Skeletal muscle cell (primary cell): ENCODE results near the gene CKB.
"Not testable (repeated sequence)": the region's sequence is repeated elsewhere in the genome, so short reads cannot be mapped to it uniquely, and the experiment has no call there.

Source experiments
- DNase-seq: peaks from one replicate; pipeline ENCODE4 v3.0.0-alpha.2; 2010; ENCODE audit warnings: low read depth
- H3K4me3 ChIP-seq: 2 replicates; pipeline ENCODE4 v1.5.1; 2011; ENCODE audit warnings: low read depth, mild to moderate bottlenecking, control low read depth, low read length, moderate library complexity

Gene CKB

DNA sequence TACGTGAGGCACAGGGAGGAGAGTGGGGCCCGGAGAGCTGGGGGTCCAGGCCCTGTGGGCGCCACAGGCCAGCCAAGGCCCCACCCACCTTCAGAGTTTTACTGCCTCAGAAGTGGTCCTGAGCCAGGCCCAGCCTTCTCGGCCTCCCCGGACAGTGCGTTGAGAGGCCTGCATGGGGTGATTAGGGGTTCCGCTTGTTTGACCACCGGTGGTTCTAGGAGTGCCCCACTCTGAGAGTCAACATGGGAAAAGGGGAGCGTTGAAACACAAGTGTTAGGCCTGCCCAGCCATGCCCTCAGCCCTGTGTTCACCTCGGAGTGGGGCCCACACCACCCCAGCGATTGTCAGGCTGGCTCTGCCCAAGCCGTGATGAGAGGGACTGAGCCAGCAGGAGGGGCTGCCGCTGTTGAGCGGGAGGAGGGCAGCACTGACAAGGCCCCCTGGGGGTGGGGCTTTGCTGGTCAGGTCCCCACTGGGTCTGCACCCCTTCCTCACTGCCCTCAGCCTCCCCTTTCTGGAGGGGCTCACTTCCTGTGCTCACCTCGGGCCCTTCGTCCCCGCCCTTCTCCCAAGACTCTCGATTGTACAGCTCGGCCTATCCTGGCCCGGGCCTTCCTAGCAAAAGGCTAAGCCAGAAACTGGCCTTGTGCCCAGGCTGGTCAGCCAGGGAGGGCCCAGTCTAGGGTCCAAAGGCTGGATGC lies 4.8 kb downstream of the CKB start:
- no peak overlapping the region for H3K4me3 ChIP-seq
- no peak for DNase-seq

DNA sequence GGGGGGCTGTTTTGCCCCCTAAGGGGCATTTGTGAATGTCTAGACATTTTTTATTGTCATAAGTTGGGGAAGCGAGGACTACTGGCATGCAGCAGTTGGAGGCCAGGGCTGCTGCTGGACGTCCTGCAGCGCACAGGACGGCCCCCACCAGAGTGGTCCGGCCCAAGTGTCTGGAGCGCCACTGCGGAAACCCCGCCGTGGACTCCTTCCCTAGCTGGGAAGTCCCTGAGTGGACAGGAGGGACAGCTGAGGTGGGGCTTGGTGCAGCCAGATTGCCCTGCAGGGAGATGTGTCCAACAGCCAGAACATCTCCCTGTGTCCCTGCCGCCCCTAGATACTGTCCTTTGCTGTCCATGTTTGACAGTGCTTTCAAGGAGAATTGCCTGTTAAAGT lies 5.5 kb downstream of the CKB start:
- DNase-seq, result no peak
- H3K4me3 ChIP-seq, result no peak overlapping the region

DNA sequence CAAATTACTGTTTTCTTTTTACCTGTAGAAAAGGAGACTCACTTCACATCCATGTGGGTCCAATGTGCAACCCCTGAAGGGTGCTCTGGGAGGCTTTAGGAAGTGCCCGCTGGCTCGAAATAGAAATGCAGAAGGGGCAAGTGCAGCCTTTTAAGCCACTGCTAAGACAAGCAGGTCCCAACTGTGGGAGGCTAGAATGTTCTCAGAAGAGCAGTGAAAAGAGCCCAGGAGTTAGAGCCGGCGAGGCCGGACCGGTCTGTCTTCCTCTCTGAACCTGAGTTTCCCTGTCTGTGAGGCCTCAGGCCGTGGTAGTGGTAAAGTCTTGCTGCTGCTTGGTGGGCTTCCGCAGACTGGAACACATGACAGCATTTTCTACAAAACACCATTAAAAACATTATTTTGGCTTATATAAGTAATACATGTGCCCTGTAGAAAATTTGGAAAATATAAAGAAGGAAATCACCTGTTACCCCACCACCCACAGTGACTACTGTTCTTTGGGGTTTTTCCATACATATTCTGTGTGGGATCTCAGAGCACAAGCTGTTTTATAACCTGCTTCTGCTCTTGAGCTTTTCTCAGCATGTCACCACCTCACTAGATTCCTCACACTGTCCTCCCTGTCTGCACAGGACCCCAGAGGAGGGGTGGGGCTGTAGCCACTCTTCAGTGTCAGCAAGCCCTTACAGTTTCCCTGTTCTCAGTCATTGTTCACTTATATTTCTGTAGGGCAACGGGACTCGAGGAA lies 6.0 kb downstream of the CKB start:
- no peak overlapping the region for H3K4me3 ChIP-seq
- DNase-seq, result no peak

DNA sequence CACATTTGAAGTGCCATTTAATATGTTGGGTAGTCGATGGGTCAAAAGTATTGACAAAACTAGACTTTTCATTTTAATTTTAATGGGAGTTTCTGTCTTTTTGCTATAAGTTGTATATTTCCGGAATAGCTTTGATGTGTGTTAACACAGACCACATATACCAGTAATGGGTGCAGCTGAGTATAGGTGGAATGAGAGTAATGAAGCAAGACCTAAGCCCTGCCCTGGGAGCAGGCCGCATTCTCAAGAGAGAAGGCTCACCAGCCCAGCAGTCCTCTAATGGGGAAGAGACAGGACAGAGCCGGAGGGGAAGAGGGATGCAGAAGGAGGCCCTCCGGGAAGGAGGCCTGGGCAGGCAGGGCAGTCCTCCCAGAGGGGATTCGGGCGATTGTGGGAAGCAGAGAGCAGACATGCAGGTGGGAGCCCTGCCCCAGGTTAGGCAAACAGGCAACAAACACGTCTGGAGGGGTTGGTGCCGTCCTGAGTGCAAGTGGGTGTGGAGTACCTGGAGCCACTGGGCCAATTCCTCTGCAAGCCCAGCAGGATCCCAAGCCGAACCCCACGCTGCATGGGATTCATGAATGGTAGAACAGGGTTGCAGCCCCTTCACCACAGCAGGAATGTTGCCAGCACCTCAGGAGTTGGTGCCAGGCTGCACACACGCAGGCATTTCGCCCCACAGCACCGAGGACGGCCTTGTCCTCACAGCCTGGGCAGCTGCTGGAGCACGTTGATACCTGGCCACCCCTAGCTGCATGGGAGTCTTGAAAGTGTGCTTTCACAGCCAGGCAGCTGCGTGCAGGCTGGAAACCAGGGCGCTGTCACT lies 7.8 kb downstream of the CKB start:
- H3K4me3 ChIP-seq, result no peak overlapping the region

DNA sequence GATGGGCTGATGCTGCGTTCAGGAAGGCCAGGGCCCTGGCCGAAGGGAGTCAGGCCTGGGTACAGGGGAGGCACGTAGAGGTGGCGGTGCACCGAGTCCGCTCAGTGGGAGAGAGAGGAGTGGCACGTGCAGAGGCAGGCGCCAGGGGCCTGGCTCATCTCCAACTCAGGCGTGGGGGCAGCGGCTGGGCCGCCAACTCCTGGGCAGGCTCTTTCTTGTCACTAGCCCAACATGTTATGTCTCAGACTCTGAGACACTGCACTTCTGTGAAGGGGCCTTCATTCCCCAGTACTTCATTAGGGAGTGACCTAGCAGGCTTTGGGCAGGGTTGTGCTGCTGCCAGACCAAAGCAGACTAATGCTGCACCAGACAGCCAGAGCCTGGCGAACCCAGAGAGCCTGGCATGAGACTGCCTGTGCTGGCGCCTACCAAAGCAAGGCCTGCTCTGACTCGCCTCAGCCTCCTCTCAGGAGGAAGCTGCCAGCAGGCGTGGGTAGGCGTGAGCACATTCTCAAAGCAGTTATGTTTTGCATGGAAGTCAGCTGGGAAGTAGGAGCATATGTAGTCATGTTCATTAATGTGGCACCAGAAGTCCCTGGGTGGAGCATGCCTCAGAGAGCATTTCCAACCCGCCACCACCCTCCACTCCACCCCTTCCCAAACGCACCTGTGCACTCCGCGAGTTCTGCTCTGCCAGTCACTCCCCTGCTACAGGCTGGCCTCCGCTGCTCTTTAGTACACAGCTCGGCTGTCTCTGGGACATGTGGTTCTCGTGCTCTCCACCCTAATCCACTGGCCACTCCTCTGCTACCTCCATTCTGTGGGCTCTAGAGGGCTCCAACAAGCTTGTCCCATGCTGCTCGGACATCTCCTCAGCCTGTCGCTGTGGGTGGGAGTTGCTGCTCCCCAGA lies 9.7 kb downstream of the CKB start:
- no peak overlapping the region for H3K4me3 ChIP-seq
- peak; percentile 50 for DNase-seq

More for the DNA sequence above, 7.8 kb downstream of the CKB start:
- no peak for DNase-seq

DNA sequence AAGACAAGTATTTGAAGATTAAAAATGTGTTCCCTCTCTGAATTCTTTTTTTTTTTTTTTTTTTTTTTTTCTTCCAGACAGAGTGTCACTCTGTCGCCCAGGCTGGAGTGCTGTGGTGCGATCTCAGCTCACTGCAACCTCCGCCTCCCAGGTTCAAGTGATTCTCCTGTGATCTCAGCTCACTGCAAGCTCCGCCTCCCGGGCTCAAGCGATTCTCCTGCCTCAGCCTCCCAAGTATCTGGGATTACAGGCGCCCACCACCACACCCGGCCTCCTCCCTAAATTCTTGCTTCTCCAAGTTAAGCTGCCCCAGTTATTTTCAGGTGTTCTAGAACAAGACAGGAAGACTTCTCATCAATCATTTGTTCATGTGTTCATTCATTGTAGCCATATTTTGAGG lies 10.4 kb downstream of the CKB start:
- not testable (repeated sequence) for H3K4me3 ChIP-seq, DNase-seq

DNA sequence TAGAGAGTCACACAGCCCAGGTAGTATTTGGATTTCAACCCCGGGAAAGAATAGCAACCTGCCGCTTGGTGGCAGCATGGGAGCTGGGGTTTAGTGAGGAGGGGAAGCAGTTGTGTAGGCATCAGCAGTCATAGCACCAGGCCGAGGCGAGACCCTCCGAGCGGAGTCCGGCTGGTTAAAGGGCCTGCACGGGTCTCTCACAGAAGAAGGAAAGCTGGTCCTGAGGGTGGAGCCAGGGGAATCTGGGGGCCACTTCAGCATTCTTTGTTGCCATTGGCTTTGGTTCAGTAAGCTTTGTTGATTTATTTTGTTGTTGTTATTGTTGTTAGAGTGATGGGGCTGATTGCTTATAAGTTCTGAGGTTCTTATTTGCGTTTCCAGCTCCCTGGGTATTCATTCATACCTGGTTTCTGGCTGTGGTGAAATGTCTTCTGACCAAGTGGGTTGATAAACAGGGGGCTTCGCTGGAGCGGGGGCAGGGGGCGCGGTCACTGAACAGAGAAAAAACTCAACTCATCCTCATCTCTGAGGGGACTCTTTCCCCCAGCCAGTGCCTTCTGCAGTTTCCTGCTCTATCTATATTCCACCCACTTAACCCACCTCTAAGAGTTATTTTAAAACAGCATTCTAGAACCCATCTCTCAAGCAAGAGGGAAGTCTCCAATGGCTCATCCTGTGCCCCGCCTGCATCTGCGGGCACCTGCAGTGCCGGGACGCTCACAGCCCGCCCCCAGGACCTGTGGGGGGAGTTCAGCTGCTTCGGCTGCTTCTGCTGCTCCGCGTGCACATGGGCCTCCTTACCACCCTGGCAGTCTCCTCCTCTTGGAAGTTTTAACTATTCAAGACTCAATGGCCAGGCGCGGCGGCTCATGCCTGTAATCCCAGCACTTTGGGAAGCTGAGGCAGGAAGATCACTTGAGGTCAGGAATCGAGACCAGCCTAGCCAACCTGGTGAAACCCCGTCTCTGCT lies 11.6 kb downstream of the CKB start:
- H3K4me3 ChIP-seq, result no peak overlapping the region
- DNase-seq, result no peak

DNA sequence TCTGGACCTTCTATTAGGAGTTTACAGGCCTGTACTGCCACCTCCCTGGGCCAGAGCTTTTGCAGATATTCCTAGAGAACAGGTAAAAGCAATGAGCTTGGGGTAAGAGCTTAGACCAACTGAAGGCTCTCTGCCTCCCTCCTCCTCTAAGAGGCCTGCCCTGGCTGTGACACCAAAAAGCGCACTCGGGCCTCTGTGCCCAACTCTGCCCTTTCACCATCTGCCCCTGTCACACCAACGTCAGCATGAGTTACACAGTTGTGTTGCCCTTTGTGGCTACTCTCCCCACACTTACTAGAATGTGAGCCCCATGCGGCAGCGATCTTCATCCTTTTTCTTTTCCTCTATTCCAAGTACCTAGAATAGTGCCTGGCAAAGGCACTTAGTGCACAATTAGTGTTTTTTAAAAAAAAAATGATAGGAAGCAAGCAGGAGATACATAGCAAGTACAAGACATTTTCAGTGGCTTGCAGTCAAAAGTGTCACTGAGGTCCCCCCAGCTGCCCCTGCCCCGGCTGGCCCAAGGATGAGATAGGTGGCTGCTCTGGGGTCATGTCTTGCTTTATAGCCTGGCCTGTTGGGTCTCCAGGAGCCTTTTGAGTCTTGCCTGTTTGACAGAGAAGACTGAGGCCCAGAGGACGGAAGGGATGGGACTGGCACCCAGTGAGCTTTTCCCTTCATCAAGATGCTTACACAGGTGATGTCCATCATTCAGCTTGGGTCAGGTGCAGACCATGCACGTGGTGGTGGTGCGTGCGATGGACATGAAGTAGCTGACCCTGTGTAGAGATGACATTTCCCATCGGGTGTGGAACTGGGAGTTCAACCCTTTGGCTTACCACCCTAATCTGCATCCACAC lies 12.5 kb downstream of the CKB start:
- H3K4me3 ChIP-seq, result no peak overlapping the region
- no peak for DNase-seq

DNA sequence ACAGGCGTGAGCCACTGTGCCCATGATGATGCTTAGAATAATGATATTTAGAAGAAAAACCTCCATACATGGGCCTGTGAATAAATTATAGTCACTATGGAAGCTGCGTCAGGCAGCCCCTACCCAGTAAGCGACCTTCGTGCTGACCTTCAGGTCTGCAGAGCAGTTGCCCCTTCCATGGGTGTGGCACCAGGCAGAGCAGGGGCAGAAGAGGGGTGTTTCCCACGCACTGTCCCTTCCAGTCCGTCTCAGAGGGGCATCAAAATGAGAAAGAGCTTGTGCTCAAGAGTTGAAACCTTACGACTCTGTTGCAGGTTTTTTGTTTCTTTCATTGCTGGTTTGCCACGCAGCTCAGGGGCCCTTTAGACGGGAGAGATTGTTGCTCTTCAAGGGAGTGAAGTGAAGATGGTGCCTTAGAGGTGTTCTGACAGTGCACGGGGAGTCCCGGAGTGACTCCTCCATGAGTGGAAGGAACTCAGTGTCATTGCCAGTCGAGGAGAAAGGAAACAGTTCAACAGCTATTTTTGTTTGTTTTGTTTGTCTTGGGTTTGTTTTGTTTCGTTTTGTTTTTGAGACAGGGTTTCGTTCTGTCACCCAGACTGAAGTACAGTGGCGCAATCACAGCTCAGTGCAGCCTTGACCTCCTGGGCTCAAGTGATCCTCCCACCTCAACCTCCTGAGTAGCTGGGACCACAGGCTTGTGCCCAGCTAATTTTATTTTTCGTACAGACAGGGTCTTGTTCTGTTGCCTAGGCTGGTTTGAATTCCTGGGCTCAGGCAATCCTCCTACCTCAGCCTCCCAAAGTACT lies 13.9 kb downstream of the CKB start:
- no peak for DNase-seq
- H3K4me3 ChIP-seq, result no peak overlapping the region

DNA sequence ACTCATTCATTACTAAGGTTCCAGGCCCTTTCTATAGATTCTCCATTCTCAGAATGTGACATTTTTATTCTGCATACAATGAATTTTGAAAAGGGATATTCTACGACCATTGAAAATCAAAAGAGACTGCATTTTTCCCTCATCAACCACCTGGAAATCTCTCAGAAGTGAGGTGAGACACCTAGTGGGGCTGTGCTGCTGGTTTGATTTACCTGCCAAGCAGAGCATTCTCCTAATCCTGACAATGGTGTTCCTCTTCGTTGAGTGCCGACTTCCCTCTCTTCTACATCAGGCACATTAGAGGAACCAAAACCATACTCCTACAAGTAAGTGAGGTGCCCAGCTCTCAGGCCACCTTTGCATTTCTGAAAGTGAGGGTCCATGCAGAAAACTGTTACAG lies 14.9 kb downstream of the CKB start:
- H3K4me3 ChIP-seq, result no peak overlapping the region
- no peak for DNase-seq

DNA sequence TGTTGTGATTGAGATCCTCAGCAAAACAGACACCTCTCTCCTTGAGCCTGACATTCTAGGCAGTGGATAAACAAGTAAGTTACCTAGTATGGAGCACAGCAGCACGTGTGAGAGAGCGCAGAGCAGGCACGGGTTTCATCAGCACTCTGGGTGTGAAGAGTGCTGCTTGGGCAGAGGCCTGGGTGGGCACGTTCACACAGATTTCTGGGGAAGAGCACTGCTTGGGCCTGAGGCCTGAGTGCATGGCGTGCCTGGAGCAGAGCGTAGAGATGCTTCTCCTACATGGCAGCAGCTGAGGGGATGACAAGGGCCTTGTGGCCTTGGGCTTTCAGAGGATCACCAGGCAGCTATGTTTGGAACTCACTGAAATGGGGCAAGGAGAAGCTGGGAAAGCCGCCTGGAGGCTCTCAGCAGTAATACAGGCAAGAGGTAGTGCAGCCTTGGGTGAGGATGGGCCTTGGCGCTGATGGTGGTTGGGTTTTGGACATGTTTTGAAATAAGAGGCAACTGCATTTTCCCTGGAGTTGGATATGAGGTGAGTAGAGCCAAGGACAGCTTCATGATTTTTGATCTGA lies 17.6 kb downstream of the CKB start:
- H3K4me3 ChIP-seq, result no peak overlapping the region
- DNase-seq, result no peak

DNA sequence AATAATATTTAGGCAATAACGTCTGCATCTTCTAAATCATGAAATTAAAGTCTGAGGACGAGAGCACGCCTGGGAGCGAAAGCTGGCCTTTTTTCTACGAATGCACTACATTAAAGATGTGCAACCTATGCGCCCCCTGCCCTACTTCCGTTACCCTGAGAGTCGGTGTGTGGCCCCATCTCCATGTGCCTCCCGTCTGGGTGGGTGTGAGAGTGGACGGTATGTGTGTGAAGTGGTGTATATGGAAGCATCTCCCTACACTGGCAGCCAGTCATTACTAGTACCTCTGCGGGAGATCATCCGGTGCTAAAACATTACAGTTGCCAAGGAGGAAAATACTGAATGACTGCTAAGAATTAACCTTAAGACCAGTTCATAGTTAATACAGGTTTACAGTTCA lies 19.3 kb downstream of the CKB start:
- H3K4me3 ChIP-seq, result no peak overlapping the region
- DNase-seq, result no peak

DNA sequence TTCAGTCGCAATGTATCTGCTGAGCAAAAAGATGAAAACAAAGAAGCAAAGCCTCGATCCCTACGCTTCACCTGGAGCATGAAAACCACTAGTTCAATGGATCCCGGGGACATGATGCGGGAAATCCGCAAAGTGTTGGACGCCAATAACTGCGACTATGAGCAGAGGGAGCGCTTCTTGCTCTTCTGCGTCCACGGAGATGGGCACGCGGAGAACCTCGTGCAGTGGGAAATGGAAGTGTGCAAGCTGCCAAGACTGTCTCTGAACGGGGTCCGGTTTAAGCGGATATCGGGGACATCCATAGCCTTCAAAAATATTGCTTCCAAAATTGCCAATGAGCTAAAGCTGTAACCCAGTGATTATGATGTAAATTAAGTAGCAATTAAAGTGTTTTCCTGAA lies 19.8 kb downstream of the CKB start:
- H3K4me3 ChIP-seq, result no peak overlapping the region
- DNase-seq, result no peak

DNA sequence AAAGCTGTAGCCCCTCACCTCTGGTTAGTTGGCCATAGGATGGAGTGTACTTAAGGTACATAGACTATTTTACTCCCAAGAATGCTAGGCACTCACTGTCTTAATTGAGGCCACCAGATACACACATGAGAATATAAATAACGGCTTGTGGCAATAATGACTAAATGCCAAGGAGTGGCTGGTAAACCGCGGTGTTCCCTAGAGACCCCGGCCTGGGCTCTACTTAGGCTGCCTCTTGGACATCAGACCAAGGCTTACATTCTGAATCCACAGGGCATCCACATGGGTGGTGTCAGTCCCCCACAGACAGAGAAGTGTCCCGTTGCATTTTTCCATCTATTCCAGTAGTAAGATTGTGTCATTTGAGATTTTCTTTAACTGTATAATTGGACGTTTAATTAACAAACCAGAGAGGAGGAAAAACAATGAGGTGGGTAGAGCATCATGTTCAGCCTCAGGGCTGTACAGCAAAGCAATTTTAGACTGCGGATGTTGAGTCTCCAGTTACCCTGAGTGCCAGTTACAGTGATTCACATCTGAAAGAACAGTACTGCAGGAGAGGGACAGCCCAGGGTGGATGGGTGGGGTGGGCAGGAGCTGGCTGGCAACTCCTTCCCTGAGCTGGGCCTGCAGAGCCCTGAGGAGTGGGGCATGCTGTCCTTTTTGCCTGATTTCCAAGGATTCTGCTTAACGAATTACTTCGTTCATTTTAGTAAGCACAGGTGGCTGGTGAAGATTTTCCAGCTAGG lies 20.5 kb downstream of the CKB start:
- DNase-seq, result no peak
- H3K4me3 ChIP-seq, result no peak overlapping the region

DNA sequence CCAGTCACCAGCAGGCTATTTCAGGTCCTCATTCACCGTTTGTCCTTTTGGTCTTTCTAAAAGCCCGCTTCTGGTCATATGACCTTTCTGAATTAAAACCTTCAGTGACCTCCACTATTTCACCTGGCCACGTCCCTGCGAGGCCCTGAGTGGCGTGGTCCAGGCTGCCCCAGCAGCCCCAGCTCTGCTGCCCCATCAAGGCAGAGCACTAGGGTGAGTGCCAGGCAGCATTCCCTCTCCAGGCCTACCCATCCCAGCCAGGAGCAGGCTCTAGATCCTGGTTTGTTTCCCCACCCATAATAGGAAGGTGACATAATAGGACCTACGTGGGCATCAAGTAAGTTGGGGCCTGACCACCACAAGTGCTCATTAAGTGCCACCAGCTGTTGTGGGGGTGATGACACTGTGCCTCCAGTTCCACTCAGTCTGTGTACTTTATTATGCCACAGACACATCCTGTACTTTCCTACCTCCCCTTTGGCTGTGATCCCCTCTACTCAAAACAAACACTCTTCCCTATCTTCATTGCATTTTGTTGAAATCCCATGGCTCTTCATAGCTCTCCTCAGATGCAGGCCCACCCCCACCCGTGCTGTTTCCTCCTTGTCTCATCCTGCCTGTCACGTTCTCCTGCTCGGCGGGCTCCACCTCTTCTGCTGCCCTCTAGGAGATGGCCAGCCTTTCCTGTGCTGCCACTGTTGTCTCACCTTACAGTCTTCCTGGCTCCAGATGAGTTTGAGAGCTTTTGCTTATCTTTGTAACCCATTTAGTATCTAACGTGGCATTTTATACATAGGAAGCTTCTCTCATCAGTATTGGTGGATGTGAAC lies 21.4 kb downstream of the CKB start:
- no peak overlapping the region for H3K4me3 ChIP-seq
- no peak for DNase-seq
